ENCODE results near the gene SGMS1.

SGMS1 gene

DNA sequence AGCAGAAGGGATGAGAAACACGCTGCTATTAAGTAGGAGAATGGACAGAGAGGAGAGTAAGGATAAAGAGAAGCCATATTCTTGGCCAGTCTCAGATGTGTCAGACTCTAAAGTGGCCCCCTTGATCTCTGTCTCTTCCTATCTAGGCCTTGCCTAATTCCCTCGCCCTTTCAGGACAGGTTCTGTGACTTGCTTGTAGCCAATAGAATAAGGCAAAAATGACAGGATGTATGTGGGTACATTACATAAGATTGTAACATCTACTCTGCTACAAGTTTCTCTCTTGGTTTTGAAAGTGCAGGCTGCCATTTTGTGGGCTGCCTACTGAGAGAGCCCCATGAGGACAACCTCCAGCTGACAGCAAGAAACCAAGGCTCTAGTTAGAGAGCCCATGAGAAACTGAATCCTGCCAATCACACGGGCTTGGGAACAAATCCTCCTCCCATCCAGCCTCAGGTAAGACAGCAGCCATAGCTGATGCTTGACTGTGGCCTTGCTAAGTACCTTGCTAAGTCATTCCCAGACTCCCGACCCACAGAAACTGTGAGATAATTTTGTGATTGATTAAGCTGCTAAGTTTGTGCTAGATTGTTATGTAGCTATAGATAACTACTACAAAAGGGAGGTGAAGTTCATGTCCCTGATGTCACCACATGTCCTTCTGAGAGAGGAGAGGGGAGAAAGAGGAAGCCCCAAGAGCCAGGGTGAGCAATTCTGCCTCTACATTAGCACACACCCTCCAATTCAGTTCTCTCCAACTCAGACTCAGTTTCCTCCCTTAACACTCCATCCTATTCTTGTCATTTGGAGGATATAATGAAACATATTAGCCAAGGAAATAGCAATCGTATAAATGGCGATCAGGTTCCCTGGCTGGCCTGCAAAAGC, 185.5 kb downstream of the SGMS1 start:
- TF ChIP-seq CTCF (IDR thresholded peaks at IDR 0.05): no peak
- no peak for TF ChIP-seq ZFX (IDR thresholded peaks at IDR 0.05; ENCODE audit: borderline replicate concordance)
- no peak overlapping the region for H3K27ac ChIP-seq

GRCh38 chr10:50437248-50437647, 186.5 kb downstream of the SGMS1 start:
- no peak overlapping the region for H3K27ac ChIP-seq
- TF ChIP-seq CTCF (IDR thresholded peaks at IDR 0.05) (no peak), ZFX (IDR thresholded peaks at IDR 0.05; ENCODE audit: borderline replicate concordance) (no peak)

DNA sequence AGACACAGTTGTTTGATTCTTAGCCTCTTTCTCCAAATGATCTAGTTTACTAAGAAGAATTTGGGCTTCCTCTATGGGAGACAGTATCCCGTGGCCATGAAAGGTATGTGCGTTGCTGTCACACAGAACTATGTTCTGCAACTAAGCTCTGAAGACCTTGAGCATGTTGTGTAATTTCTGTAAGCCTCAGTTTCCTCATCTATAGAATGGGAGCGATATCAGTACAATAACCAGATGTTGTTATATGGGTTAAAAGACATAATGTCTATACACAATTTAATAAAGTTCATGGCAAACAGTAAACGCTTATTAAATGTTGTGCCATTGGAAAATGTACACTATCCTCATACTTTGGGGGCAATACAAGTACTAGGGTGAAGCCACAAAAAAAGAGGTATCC, 187.0 kb downstream of the SGMS1 start:
- H3K27ac ChIP-seq: no peak overlapping the region
- TF ChIP-seq ZFX (IDR thresholded peaks at IDR 0.05; ENCODE audit: borderline replicate concordance) (no peak), CTCF (IDR thresholded peaks at IDR 0.05) (no peak)

DNA sequence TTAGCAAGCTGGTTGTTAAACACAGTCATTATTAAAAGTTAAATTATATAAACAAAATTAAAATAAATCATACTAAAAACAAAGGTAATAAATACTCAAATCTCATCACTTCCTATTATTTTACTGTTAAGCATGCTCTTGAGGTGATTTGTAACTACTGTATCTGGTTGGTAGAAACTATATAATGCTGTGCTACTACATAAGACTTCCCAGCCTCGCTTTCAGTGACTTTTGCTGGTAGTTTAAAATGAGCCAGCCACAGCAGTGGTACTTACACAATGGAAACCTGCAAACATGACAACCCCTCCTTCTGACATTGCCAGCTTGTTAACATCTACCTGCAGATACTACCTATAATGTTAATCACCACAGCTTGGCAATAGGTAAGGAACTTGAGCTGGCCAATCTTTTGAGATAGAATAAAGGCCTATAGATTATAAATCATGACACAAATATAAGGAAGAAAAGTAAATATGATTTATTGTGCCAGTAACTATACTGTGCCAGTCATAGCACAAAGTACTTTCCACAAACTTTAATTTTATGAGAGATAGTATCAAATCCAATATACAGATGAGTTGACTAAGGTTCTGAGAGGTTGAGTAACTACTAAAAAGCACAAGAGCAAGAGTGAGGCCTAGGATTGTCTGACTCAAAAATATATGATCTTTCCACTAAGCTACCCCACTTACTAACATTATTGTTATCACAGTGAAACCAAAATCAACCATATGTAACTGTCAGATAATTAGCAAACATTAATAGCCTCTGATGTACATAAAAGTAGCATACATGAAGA, 191.3 kb downstream of the SGMS1 start:
- H3K27ac ChIP-seq: no peak overlapping the region
- no peak for TF ChIP-seq ZFX (IDR thresholded peaks at IDR 0.05; ENCODE audit: borderline replicate concordance)
- no peak for TF ChIP-seq CTCF (IDR thresholded peaks at IDR 0.05)

DNA sequence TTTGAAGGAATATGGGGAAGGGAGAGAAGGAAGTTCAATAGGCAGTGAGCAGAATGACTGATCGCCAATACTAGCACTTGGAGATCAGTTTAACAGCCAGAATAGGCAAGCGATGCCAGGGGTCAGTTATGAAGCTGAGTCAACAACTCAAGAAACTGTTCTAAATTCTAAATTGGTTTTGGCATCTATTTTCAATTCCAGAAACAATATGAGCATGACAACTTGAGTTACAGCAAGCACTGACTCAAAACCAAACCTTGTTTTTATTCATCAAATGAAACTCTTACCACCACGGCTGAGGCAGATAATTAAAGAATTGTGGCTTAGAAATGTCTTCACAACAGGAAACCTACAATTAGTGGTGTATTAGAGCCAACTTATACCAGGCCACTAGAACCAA, 192.0 kb downstream of the SGMS1 start:
- TF ChIP-seq ZFX (IDR thresholded peaks at IDR 0.05; ENCODE audit: borderline replicate concordance) (no peak), CTCF (IDR thresholded peaks at IDR 0.05) (no peak)
- H3K27ac ChIP-seq: no peak overlapping the region

DNA sequence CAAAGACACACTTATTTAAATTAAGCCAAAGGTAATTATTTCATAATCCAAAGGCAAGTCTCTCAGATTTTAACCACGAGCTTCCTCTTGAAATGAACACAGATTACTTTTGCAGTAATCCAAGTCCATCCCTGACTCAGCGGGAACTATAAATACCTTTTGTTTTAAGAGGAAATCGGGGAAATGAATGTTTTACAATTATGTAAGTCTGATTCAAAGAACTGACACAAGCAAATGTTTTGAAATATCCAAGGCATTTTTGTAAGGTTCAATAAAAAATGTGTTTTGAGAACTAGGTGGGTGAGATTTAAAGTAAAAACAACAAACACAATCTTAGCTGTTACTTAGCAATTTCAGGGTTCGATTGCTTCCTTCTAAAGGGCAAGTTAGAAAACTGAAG, 192.6 kb downstream of the SGMS1 start:
- H3K27ac ChIP-seq: no peak overlapping the region

More for the DNA sequence above, 192.6 kb downstream of the SGMS1 start:
- TF ChIP-seq ZFX (IDR thresholded peaks at IDR 0.05; ENCODE audit: borderline replicate concordance): no peak
- TF ChIP-seq CTCF (IDR thresholded peaks at IDR 0.05): no peak
